ENCODE results near the gene PCDHGA8.

The PCDHGA8 gene

DNA sequence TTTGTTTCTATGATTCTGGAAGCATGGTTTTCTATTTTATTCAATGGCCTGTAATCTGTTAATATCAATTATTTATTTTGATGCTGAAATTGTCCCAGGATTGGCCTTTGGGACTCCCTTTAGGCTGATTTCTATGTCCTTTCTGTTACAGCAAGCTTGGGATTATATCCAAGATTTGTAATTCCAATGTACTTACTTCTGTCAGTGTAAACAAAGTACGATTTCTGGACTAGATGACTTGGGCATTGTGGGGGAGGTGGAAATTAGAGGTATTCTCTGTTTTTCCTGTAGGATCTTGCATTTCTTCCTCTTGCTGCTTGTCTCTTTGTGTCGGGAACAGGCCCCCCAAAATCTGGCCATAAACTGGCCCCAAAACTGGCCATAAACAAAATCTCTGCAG is 41.6 kb downstream of the PCDHGA8 start:
- no peak for DNase-seq (ENCODE audit: low spot score)

DNA sequence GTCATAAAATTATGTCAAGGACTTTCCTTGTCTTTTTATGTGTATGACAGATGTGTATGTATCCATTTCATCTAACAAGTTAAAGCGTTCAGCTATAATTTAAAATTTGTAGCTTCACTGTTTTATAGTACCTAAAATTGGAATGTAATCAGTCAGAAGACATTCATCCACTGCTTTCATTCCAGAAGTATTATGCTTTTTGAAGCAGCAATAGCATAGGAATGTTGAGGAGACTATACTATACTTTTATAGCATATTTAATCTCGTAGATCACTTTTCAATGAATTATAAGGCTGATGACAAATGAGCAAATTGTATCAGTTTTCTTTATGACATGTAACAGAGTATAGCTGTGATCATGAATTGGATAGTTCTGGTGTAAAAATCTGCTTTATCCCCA is 44.8 kb downstream of the PCDHGA8 start:
- no peak for DNase-seq (ENCODE audit: low spot score)

DNA sequence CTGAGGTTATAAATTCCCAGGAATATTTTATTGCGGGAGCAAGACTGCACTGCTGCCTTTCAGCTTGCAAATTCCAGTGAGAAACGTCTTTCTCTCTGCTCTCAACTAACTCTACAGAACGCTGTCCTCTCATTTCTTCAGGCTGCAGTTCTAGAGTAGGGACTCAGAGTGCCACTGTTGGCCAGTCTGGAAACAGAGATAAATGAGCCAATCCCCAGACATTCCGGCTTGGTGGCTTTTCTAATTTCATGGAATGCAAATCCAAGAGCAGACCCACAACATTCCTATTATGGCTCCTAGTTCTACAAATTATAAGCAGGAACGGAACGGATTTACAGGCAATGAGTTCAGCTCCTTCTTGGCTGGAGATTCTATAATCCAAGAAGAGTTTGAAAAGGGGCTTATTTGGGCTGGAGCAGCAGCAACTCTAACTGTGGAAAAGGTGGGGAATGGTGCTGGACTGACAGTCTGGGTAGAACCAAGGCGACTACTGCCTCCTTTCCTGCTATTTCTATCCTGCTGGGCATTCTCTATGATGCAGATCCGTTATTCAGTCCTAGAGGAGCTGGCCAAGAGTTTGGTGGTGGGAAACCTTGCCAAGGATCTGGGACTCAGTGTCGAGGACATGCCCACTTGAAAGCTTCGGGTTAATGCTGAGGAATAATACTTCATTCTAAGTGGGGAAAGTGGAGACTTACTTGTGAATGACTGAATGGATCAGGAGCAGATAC is 47.1 kb downstream of the PCDHGA8 start:
- no peak for DNase-seq (ENCODE audit: low spot score)

DNA sequence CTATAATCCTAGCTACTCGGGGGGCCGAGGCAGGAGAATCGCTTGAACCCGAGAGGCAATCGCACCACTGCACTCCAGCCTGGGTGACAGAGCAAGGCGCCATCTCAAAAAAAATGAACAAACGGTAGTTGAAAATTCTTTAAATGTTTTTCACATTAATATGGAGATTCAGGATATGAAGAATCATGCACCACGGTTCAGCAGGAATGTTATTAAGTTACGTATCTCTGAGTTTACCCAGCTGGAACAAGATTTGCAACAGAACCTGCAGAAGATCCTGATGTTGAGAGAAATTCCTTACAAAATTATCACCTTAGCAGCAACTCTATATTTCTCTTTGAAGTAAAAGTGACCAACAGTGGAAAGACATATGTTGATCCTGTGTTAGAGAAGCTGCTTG is 47.9 kb downstream of the PCDHGA8 start:
- no peak for DNase-seq (ENCODE audit: low spot score)

DNA sequence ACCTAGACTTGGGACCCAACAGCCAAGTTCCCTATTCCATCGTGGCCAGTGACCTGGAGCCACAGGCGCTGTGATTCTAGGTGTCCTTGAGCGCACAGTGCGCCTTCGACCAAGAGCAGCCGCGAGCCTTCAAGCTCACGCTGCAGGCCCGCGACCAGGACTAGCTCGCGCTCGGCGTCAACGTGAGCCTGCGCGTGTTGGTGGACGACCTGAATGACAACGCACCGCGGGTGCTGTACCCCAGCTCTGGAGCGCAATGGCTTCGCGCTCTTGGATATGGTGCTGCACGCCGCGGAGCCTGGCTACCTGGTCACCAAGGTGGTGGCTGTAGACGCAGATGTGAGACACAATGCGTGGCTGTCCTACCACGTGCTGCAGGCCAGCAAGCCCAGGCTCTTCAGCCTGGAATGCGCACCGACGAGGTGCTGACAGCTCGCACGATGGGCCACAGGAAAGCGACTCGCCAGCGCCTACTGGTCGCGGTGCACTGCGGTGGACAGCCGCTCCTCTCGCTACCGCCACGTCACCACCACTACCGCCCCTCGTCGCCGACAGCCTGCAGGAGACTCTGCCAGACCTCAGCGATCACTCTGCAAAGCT is 49.2 kb downstream of the PCDHGA8 start:
- no peak for DNase-seq (ENCODE audit: low spot score)

Data from pons (tissue), 1 donor.